ENCODE data around the gene MIB1.
A peak's percentile ranks its signal among the peaks of the same experiment; 100 is the strongest.

MIB1 gene

DNA sequence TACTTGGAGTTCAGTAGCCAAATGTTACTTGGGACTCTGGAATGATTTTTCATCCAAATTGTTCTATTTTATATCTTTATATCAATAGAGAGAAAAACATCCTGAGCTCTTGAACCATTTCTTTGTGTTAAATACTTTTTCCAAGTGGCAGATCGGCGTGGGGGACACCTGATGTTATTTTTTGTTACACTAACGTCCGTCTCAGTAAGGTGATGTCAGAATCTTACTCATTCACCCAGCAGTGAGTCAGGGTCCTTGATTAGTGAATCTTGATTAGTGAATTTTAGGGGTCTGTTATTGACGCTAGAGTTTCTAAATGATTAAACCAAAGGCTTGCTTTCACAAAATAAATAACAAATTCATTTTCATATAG is 1.7 kb downstream of the MIB1 start:
- H3K27ac ChIP-seq (ENCODE audit: low read length) = no peak overlapping the region
- H3K4me2 ChIP-seq (ENCODE audit: low read depth, low read length) = peak overlapping the region; percentile 87
- no peaks in the 10 kb centered on the region for H3K9me2 ChIP-seq (replicated peaks; ENCODE audit: insufficient read depth, low read length)
- H3K79me2 ChIP-seq (ENCODE audit: low read length) = peaks cover 55% of the 10 kb centered on the region
- H3K4me3 ChIP-seq (ENCODE audit: low read length) = peak overlapping the region; percentile 92
- peak overlapping the region; percentile 70; the same call in 1 of the 2 replicates for H3K9ac ChIP-seq (ENCODE audit: low read length)
- H3K9me3 ChIP-seq (replicated peaks; ENCODE audit: insufficient read depth, low read length) = no peaks in the 10 kb centered on the region
- peaks cover 32% of the 10 kb centered on the region for H3K4me1 ChIP-seq (ENCODE audit: low read length)
- peaks cover 15% of the 10 kb centered on the region for H3F3A ChIP-seq (ENCODE audit: insufficient read depth, low read length)
- TF ChIP-seq EZH2 (optimal IDR thresholded peaks at IDR 0.05; ENCODE audit: low read depth, low read length) = no peak
- TF ChIP-seq EZH2phosphoT487 (IDR thresholded peaks at IDR 0.05; ENCODE audit: low read length) = no peak
- TF ChIP-seq, protein P1, sequence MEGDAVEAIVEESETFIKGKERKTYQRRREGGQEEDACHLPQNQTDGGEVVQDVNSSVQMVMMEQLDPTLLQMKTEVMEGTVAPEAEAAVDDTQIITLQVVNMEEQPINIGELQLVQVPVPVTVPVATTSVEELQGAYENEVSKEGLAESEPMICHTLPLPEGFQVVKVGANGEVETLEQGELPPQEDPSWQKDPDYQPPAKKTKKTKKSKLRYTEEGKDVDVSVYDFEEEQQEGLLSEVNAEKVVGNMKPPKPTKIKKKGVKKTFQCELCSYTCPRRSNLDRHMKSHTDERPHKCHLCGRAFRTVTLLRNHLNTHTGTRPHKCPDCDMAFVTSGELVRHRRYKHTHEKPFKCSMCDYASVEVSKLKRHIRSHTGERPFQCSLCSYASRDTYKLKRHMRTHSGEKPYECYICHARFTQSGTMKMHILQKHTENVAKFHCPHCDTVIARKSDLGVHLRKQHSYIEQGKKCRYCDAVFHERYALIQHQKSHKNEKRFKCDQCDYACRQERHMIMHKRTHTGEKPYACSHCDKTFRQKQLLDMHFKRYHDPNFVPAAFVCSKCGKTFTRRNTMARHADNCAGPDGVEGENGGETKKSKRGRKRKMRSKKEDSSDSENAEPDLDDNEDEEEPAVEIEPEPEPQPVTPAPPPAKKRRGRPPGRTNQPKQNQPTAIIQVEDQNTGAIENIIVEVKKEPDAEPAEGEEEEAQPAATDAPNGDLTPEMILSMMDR (IDR thresholded peaks at IDR 0.05; ENCODE audit: low read length) = no peak
- H4K20me1 ChIP-seq (ENCODE audit: insufficient read depth, low read length) = no peaks in the 10 kb centered on the region
- H3K27me3 ChIP-seq (replicated peaks; ENCODE audit: insufficient read depth, low read length) = no peaks in the 10 kb centered on the region
- H3K36me3 ChIP-seq (replicated peaks; ENCODE audit: insufficient read depth, low read length) = no peaks in the 10 kb centered on the region
- DNase-seq = no peak
- no peak overlapping the region for H2AFZ ChIP-seq (ENCODE audit: low read length)

DNA sequence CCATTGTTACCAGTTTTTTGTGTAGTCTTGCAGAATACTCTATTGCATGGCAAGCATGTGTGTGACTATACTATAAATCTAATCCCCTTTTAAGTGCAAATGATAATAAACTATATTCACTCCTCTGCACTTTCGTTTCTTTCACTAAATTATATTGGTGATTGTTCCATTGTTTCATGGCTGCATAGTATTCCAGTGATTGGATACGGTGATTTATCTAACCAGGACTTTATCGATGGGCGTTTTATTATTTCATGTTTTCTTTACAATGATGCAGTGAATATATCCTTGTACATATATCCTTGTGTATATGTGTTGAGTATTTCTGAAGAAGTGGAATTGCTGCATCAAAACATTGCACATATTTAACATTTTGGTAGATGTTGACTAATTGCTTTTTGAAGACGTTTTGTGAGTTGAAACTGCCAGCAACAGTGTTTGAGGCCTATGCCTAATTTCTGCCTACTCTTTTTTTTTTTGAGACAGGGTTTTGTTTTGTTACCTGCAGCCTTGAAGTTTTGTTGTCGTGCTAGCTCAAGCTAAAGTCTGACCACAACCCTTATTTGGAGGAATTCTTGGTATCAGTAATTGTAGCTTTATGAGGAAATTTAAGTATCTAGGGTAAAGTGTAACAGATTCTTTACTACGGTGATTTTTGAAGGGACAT is 2.7 kb downstream of the MIB1 start:
- peaks cover 38% of the 10 kb centered on the region for H3K4me1 ChIP-seq (ENCODE audit: low read length)
- H3F3A ChIP-seq (ENCODE audit: insufficient read depth, low read length) = peaks cover 23% of the 10 kb centered on the region
- no peaks in the 10 kb centered on the region for H3K36me3 ChIP-seq (replicated peaks; ENCODE audit: insufficient read depth, low read length)
- H3K4me3 ChIP-seq (ENCODE audit: low read length) = 0 out of 2 replicates have a peak overlapping the region, but pooled peaks have one; percentile 4
- H3K9ac ChIP-seq (ENCODE audit: low read length) = no peak overlapping the region
- TF ChIP-seq EZH2phosphoT487 (IDR thresholded peaks at IDR 0.05; ENCODE audit: low read length) (no peak), EZH2 (optimal IDR thresholded peaks at IDR 0.05; ENCODE audit: low read depth, low read length) (no peak)
- TF ChIP-seq, protein P1 (IDR thresholded peaks at IDR 0.05; ENCODE audit: low read length) = no peak
- H3K9me2 ChIP-seq (replicated peaks; ENCODE audit: insufficient read depth, low read length) = no peaks in the 10 kb centered on the region
- no peak overlapping the region for H2AFZ ChIP-seq (ENCODE audit: low read length)
- peak overlapping the region; percentile 87 for H3K4me2 ChIP-seq (ENCODE audit: low read depth, low read length)
- H3K27ac ChIP-seq (ENCODE audit: low read length) = no peak overlapping the region
- no peaks in the 10 kb centered on the region for H3K27me3 ChIP-seq (replicated peaks; ENCODE audit: insufficient read depth, low read length)
- no peaks in the 10 kb centered on the region for H3K9me3 ChIP-seq (replicated peaks; ENCODE audit: insufficient read depth, low read length)
- peak; percentile 11 for DNase-seq
- H3K79me2 ChIP-seq (ENCODE audit: low read length) = peaks cover 62% of the 10 kb centered on the region
- H4K20me1 ChIP-seq (ENCODE audit: insufficient read depth, low read length) = no peaks in the 10 kb centered on the region

DNA sequence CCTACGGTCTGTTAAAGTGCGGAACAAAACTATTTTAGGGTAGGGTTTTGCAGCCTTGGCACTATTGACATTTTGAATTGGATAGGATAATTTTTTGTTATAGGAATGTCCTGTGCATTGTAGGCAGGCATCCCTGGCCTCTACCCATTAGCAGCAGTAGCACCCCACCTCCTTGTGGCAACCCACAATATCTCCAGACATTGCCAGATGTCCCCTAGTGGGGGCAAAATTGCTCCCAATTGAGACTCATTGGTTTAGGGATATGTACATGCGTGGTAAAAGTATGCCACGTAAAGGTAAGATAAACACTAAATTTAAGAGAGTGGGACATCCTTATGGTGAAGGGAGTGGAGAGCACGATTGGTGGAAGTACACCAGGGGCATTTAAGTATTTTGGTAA is 4.6 kb downstream of the MIB1 start:
- H3K36me3 ChIP-seq (replicated peaks; ENCODE audit: insufficient read depth, low read length) = no peaks in the 10 kb centered on the region
- no peaks in the 10 kb centered on the region for H3K27me3 ChIP-seq (replicated peaks; ENCODE audit: insufficient read depth, low read length)
- H3K4me2 ChIP-seq (ENCODE audit: low read depth, low read length) = no peak overlapping the region
- peaks cover 42% of the 10 kb centered on the region for H3K4me1 ChIP-seq (ENCODE audit: low read length)
- no peaks in the 10 kb centered on the region for H3K9me2 ChIP-seq (replicated peaks; ENCODE audit: insufficient read depth, low read length)
- H3K4me3 ChIP-seq (ENCODE audit: low read length) = no peak overlapping the region
- no peaks in the 10 kb centered on the region for H3K9me3 ChIP-seq (replicated peaks; ENCODE audit: insufficient read depth, low read length)
- TF ChIP-seq EZH2 (optimal IDR thresholded peaks at IDR 0.05; ENCODE audit: low read depth, low read length) = no peak
- TF ChIP-seq, protein P1 (IDR thresholded peaks at IDR 0.05; ENCODE audit: low read length) = 0 out of 2 replicates have a peak, but pooled peaks have one; percentile 7
- DNase-seq = no peak
- no peak overlapping the region for H3K9ac ChIP-seq (ENCODE audit: low read length)
- peaks cover 81% of the 10 kb centered on the region for H3K79me2 ChIP-seq (ENCODE audit: low read length)
- no peak overlapping the region for H2AFZ ChIP-seq (ENCODE audit: low read length)
- H4K20me1 ChIP-seq (ENCODE audit: insufficient read depth, low read length) = no peaks in the 10 kb centered on the region
- no peak overlapping the region for H3K27ac ChIP-seq (ENCODE audit: low read length)
- peaks cover 17% of the 10 kb centered on the region for H3F3A ChIP-seq (ENCODE audit: insufficient read depth, low read length)

Data from MM.1S (cell line).